ENCODE results near the gene WDR33.

WDR33 gene

GRCh38 chr2:127719301-127720218, 91.4 kb downstream of the WDR33 start:
- DNase-seq (ENCODE audit: low read depth in 2 of 2): no peak

GRCh38 chr2:127718271-127718670, 92.7 kb downstream of the WDR33 start:
- DNase-seq (ENCODE audit: low read depth in 2 of 2): no peak

GRCh38 chr2:127715778-127716449, 95.1 kb downstream of the WDR33 start:
- no peak for DNase-seq (ENCODE audit: low read depth in 2 of 2)

GRCh38 chr2:127713562-127713961, 97.4 kb downstream of the WDR33 start:
- DNase-seq (ENCODE audit: low read depth in 2 of 2): no peak

- no peak for DNase-seq (ENCODE audit: low read depth in 2 of 2)
Observed at GRCh38 chr2:127712999-127713398, 98.0 kb downstream of the WDR33 start.

- DNase-seq (ENCODE audit: low read depth in 2 of 2): no peak
Observed at GRCh38 chr2:127709336-127709735, 101.6 kb downstream of the WDR33 start.

GRCh38 chr2:127707890-127708648, 102.9 kb downstream of the WDR33 start:
- DNase-seq (ENCODE audit: low read depth in 2 of 2): no peak

GRCh38 chr2:127706215-127706990, 104.6 kb downstream of the WDR33 start:
- DNase-seq (ENCODE audit: low read depth in 2 of 2): no peak

- DNase-seq (ENCODE audit: low read depth in 2 of 2): no peak
Observed at GRCh38 chr2:127705391-127706065, 105.4 kb downstream of the WDR33 start.

GRCh38 chr2:127704641-127705390, 106.2 kb downstream of the WDR33 start:
- no peak for DNase-seq (ENCODE audit: low read depth in 2 of 2)

- no peak for DNase-seq (ENCODE audit: low read depth in 2 of 2)
Observed at GRCh38 chr2:127703282-127703681, 107.7 kb downstream of the WDR33 start.

GRCh38 chr2:127702395-127703009, 108.5 kb downstream of the WDR33 start:
- DNase-seq (ENCODE audit: low read depth in 2 of 2): no peak

GRCh38 chr2:127701651-127702394, 109.1 kb downstream of the WDR33 start:
- DNase-seq (ENCODE audit: low read depth in 2 of 2): peak; percentile 57

- DNase-seq (ENCODE audit: low read depth in 2 of 2): peak; percentile 76 to 81
Observed at GRCh38 chr2:127701193-127701650, 109.7 kb downstream of the WDR33 start, which contains the start of gene SFT2D3. TSS of gene SFT2D3 (plus strand) at chr2:127701497. CDS start at chr2:127701529, 32 bp downstream.

- no peak for DNase-seq (ENCODE audit: low read depth in 2 of 2)
Observed at GRCh38 chr2:127700527-127701192, 110.3 kb downstream of the WDR33 start.

- no peak for DNase-seq (ENCODE audit: low read depth in 2 of 2)
Observed at GRCh38 chr2:127698553-127699355, 112.2 kb downstream of the WDR33 start.

- DNase-seq (ENCODE audit: low read depth in 2 of 2): no peak
Observed at GRCh38 chr2:127697482-127698180, 113.3 kb downstream of the WDR33 start.

All from stimulated activated CD8-positive, alpha-beta memory T cell treated with anti-CD3 and anti-CD28 coated beads, Interleukin-2, amount 100 ng/mL, for 1 hour (primary cell).